NT2/D1 (cell line): ENCODE results near the gene IRAK3.
"Not testable (repeated sequence)": the region's sequence is repeated elsewhere in the genome, so short reads cannot be mapped to it uniquely, and the experiment has no call there.

Experiments used
- DNase-seq: peaks from one replicate; pipeline ENCODE4 v3.0.0-alpha.2; 2011; ENCODE audit warnings: low read depth, low spot score
- H3K27me3 ChIP-seq: 2 replicates; pipeline ENCODE4 v1.6.0; 2011; ENCODE audit warnings: mild to moderate bottlenecking; ENCODE audit not compliant: insufficient read length, insufficient read depth
- H3K36me3 ChIP-seq: 2 replicates; pipeline ENCODE4 v1.6.1; 2011; ENCODE audit warnings: mild to moderate bottlenecking, low read length, mixed read lengths; ENCODE audit not compliant: insufficient read depth, insufficient read length
- H3K4me1 ChIP-seq: 2 replicates; pipeline ENCODE4 v1.5.1; 2011; ENCODE audit not compliant: insufficient read depth, insufficient read length
- H3K4me3 ChIP-seq: 2 replicates; pipeline ENCODE4 v1.5.1; 2011; ENCODE audit warnings: low read depth; ENCODE audit not compliant: insufficient read length
- H3K9ac ChIP-seq: 2 replicates; pipeline ENCODE4 v1.6.0; 2011; ENCODE audit warnings: low read depth; ENCODE audit not compliant: insufficient read length
- H3K9me3 ChIP-seq: 2 replicates; pipeline ENCODE4 v1.5.1; 2011; ENCODE audit warnings: mild to moderate bottlenecking, low read length; ENCODE audit not compliant: insufficient read depth
- SUZ12 ChIP-seq: IDR thresholded peaks from 2 replicates; pipeline ENCODE4 v1.6.1; 2011; ENCODE audit not compliant: insufficient read length, insufficient read depth; ENCODE audit errors: extremely low read depth
- YY1 ChIP-seq: IDR thresholded peaks from 2 replicates; pipeline ENCODE4 v1.6.1; 2011; ENCODE audit not compliant: insufficient read length, insufficient read depth
- ZNF274 ChIP-seq: IDR thresholded peaks from 2 replicates; pipeline ENCODE4 v1.6.1; 2011; ENCODE audit warnings: mild to moderate bottlenecking, low read depth, low read length

The IRAK3 gene

DNA sequence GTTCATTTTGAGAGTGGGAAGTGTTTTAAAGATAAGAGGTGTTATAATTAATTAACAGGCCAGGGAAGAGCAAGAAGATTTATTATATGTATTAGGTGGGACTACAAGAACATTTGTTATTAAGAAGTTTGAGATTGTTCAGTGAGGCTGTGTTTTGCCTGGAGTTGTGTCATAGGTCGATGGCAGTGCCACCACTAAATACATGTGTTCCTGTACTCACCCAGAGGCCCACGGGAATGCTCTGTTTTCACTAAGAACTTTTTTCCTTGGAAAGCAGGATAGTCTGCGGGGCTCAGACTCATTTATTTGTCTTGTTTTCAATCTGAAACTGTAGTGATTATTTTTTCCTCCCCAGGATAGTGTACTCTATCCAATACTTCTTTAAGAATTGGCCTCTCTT lies 10.1 kb downstream of the IRAK3 start:
- no peak for TF ChIP-seq YY1

GRCh38 chr12:66199831-66200509 lies 11.0 kb downstream of the IRAK3 start:
- Histone ChIP-seq H3K36me3 (no peaks in the 10 kb centered on the region), H3K9ac (no peak overlapping the region), H3K9me3 (peaks cover 10% of the 10 kb centered on the region), H3K4me3 (no peak overlapping the region), H3K4me1 (no peaks in the 10 kb centered on the region), H3K27me3 (no peaks in the 10 kb centered on the region)
- no peak for DNase-seq
- TF ChIP-seq YY1 (no peak), SUZ12 (no peak), ZNF274 (no peak)

More for the DNA sequence above, 10.1 kb downstream of the IRAK3 start:
- no peak for DNase-seq
- Histone ChIP-seq H3K36me3 (no peaks in the 10 kb centered on the region), H3K4me1 (no peaks in the 10 kb centered on the region), H3K9me3 (peaks cover 10% of the 10 kb centered on the region), H3K9ac (no peak overlapping the region), H3K4me3 (no peak overlapping the region), H3K27me3 (no peaks in the 10 kb centered on the region)

DNA sequence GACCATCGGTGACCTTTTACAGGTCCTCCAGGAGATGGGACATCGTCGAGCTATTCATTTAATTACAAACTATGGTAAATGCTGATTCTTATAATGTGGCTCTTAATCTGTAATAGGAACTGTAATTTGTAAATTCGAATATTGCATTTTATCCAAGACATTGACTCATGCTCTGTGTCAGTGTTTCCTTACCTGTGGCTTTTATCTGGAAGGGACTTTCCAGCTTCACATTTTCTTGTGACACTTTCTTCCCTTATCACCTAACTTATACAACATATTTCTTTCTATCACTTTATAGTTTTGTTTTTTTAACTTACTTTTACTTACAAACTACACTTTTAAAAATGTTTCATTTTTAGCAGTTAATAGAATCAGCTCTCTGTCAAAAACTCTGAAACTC lies 14.8 kb downstream of the IRAK3 start:
- no peaks in the 10 kb centered on the region for H3K36me3 ChIP-seq
- H3K4me1 ChIP-seq = no peaks in the 10 kb centered on the region
- H3K9ac ChIP-seq = no peak overlapping the region
- H3K4me3 ChIP-seq = no peak overlapping the region
- H3K27me3 ChIP-seq = no peaks in the 10 kb centered on the region
- TF ChIP-seq ZNF274 (no peak), SUZ12 (no peak), YY1 (no peak)
- H3K9me3 ChIP-seq = peaks cover 10% of the 10 kb centered on the region
- no peak for DNase-seq

GRCh38 chr12:66206141-66206540 lies 17.1 kb downstream of the IRAK3 start:
- Histone ChIP-seq H3K4me3 (no peak overlapping the region), H3K27me3 (no peaks in the 10 kb centered on the region), H3K9me3 (no peaks in the 10 kb centered on the region), H3K4me1 (no peaks in the 10 kb centered on the region), H3K36me3 (no peaks in the 10 kb centered on the region), H3K9ac (no peak overlapping the region)
- TF ChIP-seq ZNF274 = no peak
- no peak for DNase-seq

- no peaks in the 10 kb centered on the region for H3K9me3 ChIP-seq
- H3K36me3 ChIP-seq = no peaks in the 10 kb centered on the region
- TF ChIP-seq ZNF274 (no peak), YY1 (no peak), SUZ12 (no peak)
Measured at GRCh38 chr12:66210840-66211239, 21.8 kb downstream of the IRAK3 start.

DNA sequence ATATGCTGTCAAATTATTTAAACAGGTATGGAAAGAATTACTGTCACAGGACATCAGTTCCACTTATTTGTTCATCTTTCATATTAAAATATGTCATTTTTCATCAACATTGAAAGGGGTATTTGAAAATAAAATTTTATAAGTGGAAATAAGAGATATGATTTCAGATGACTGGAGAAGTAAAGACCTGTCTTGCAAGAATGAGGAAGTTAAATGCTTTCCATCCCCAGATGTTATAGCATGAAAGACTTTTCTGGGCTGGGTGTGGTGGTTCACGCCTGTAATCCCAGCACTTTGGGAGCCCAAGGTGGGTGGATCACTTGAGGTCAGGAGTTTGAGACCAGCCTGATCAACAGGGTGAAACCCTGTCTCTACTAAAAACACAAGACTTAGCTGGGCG lies 22.6 kb downstream of the IRAK3 start:
- H3K9ac ChIP-seq, H3K9me3 ChIP-seq: not testable (repeated sequence)

More at GRCh38 chr12:66210840-66211239, 21.8 kb downstream of the IRAK3 start:
- Histone ChIP-seq H3K9ac (no peak overlapping the region), H3K4me3 (no peak overlapping the region), H3K27me3 (no peaks in the 10 kb centered on the region), H3K4me1 (no peaks in the 10 kb centered on the region)
- DNase-seq = no peak

DNA sequence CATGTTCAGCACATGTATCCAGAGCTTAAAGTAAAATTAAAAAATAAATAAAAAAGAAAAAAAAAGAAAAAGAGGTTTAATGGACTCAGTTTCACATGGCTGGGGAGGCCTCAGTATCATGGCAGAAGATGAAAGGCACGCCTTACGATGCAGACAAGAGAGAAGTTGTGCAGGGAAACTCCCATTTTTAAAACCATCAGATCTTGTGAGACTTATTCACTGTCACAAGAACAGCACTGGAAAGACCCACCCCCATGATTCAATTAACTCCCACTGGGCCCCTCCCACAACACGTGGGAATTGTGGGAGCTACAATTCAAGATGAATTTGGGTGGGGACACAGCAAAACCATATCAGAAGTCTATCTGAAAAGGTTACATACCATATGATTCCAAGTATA lies 24.0 kb downstream of the IRAK3 start:
- not testable (repeated sequence) for H3K9ac ChIP-seq, H3K9me3 ChIP-seq, H3K4me3 ChIP-seq, H3K4me1 ChIP-seq, H3K36me3 ChIP-seq, H3K27me3 ChIP-seq, DNase-seq

More for the DNA sequence above, 22.6 kb downstream of the IRAK3 start:
- not testable (repeated sequence) for DNase-seq, H3K27me3 ChIP-seq, H3K36me3 ChIP-seq, H3K4me1 ChIP-seq, H3K4me3 ChIP-seq

DNA sequence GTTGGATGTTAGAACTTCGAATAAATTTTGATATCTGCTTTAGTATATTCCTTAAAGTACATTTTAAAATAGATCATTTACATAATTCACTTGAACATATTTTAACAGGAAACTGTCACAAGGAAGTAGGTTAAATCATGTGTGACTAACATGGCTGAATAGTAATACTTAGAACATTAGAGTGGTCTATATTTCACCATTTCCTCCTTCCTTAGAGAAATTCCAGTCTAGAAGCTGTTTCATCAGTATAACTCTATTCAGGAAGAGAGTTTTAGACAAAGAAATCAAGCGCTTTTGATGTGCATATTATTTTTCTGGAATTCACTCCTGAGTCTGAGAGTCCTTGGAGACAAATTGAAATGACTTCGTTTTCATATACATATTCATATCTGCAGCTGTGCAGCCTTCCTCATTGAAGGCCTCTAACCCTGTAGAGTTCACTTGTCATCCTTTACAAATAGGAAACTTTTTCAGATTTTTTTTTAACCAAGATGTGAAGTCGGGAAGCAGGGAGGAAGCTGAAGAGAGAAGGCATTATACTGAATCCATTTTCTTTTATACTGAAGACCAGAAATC lies 28.4 kb downstream of the IRAK3 start:
- Histone ChIP-seq H3K9me3 (0 out of 2 replicates have a peak, but pooled peaks cover 7% of the 10 kb centered on the region), H3K4me3 (no peak overlapping the region), H3K4me1 (no peaks in the 10 kb centered on the region), H3K9ac (no peak overlapping the region), H3K36me3 (no peaks in the 10 kb centered on the region), H3K27me3 (no peaks in the 10 kb centered on the region)
- TF ChIP-seq YY1 (no peak), SUZ12 (no peak), ZNF274 (no peak)
- DNase-seq = no peak
